Activated CD4-positive, alpha-beta T cell treated with anti-CD3 and anti-CD28 coated beads, Interleukin-2, amount 10 ng/mL, durations not matched to agents 24 days and 14 days (primary cell): ENCODE data around the gene PSMD12. TPM values are rescaled to one million over a fixed set of nuclear protein-coding genes. Genes with fewer than 3 reads are reported as not detected.
"Not testable (repeated sequence)": the region's sequence is repeated elsewhere in the genome, so short reads cannot be mapped to it uniquely, and the experiment has no call there.

Experiments
- DNase-seq: peaks from one replicate; pipeline ENCODE4 v3.0.0; 2022
- H3K27ac Mint-ChIP-seq: one replicate; pipeline ENCODE4 v1.8.0; 2022; ENCODE audit warnings: mild to moderate bottlenecking, mixed read lengths
- H3K27me3 Mint-ChIP-seq: one replicate; pipeline ENCODE4 v1.8.0; 2022; ENCODE audit warnings: mixed read lengths
- H3K36me3 Mint-ChIP-seq: one replicate; pipeline ENCODE4 v1.8.0; 2022; ENCODE audit warnings: low read depth, mild to moderate bottlenecking, mixed read lengths
- H3K4me1 Mint-ChIP-seq: one replicate; pipeline ENCODE4 v1.8.0; 2021; ENCODE audit warnings: mixed read lengths
- H3K4me3 Mint-ChIP-seq: one replicate; pipeline ENCODE4 v1.8.0; 2022; ENCODE audit warnings: mild to moderate bottlenecking, moderate library complexity, mixed read lengths
- H3K9me3 Mint-ChIP-seq: one replicate; pipeline ENCODE4 v1.8.0; 2021; ENCODE audit warnings: mixed read lengths
- intact Hi-C: fragments of 100-400 bp; cut with micrococcal nuclease; formaldehyde crosslinking; loops from one replicate; pipeline ENCODE4 v1.15.1; 2023
- total RNA-seq: library from RNA; stranded (reverse); gene quantifications from 2 replicates; pipeline ENCODE4 v1.2.3, GENCODE V29; 2022

The PSMD12 gene
- total RNA-seq, 1 donor from 2014 or later = 92.3 TPM

- Mint-ChIP-seq H3K9me3 (no peaks in the 10 kb centered on the region), H3K4me3 (peak overlapping the region; percentile 76), H3K36me3 (peaks cover 12% of the 10 kb centered on the region), H3K4me1 (peaks cover 43% of the 10 kb centered on the region), H3K27me3 (no peaks in the 10 kb centered on the region), H3K27ac (peak overlapping the region; percentile 70)
- DNase-seq = no peak
- intact Hi-C loops = loop anchor here (1.0 to 2.0 kb wide), 2 partner anchors 9 to 31 kb away; no protein-coding TSS in a partner anchor
Measured at GRCh38 chr17:67400193-67400592, 33.8 kb upstream of the PSMD12 start.

DNA sequence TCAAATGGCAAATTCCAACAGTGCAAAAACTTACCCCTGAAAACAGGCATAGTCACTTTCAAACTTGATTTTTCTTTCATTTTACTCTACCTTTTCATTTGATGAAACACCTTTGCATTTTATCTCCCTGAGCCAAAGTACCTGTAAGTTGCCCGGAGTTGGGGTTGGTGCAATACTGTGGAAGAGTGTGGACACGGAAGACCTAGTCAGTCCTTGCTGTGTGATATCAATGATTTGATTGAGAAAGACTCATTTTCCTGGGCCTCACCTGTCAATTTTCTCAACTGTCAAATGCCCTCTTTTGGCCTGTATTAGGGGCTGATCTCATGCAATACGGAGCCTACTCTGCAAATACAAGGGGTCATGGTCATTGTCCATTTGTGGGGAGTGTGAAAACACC lies 33.3 kb upstream of the PSMD12 start:
- H3K27ac Mint-ChIP-seq = peak overlapping the region; percentile 72
- peak overlapping the region; percentile 76 for H3K4me3 Mint-ChIP-seq
- no peaks in the 10 kb centered on the region for H3K9me3 Mint-ChIP-seq
- H3K36me3 Mint-ChIP-seq = peaks cover 12% of the 10 kb centered on the region
- DNase-seq = peak; percentile 62
- intact Hi-C loops = loop anchor here (1.0 to 2.0 kb wide), 2 partner anchors 8 to 31 kb away; no protein-coding TSS in a partner anchor
- no peaks in the 10 kb centered on the region for H3K27me3 Mint-ChIP-seq
- H3K4me1 Mint-ChIP-seq = peaks cover 43% of the 10 kb centered on the region

DNA sequence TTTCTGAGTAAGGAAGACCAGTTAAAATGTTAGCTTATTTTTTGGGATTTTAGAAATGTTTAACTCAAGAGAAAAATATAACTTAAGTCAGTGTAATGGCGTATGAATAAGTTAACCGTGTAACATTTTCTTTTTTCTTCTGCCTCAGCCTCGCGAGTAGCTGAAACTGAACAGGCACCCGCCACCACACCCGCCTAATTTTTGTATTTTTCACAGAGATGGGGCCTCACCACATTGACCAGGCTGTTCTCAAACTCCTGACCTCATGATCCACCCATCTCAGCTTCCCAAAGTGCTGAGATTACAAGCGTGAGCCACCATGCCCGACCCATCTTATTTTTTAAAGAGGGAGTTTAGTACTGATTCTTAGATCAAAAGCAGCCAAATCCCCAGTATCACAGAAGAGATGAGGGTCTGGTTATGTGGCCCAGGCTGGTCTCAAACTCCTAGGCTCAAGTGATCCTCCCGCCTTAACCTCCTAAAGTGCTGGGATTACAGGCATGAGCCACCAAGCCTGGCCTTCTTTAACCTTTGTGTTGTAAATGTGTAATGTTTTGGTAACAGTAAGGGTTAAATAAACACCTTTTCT lies 27.5 kb upstream of the PSMD12 start:
- Mint-ChIP-seq H3K27me3 (no peaks in the 10 kb centered on the region), H3K36me3 (peaks cover 23% of the 10 kb centered on the region), H3K9me3 (no peaks in the 10 kb centered on the region), H3K4me1 (peaks cover 42% of the 10 kb centered on the region), H3K4me3 (no peak overlapping the region), H3K27ac (no peak overlapping the region)
- intact Hi-C loops = no loop called here
- no peak for DNase-seq

GRCh38 chr17:67392111-67392510 lies 25.7 kb upstream of the PSMD12 start:
- no peaks in the 10 kb centered on the region for H3K27me3 Mint-ChIP-seq
- peak overlapping the region; percentile 73 for H3K27ac Mint-ChIP-seq
- peaks cover 40% of the 10 kb centered on the region for H3K4me1 Mint-ChIP-seq
- no peak for DNase-seq
- peaks cover 17% of the 10 kb centered on the region for H3K36me3 Mint-ChIP-seq
- peak overlapping the region; percentile 70 for H3K4me3 Mint-ChIP-seq
- intact Hi-C loops = no loop called here
- H3K9me3 Mint-ChIP-seq = no peaks in the 10 kb centered on the region

DNA sequence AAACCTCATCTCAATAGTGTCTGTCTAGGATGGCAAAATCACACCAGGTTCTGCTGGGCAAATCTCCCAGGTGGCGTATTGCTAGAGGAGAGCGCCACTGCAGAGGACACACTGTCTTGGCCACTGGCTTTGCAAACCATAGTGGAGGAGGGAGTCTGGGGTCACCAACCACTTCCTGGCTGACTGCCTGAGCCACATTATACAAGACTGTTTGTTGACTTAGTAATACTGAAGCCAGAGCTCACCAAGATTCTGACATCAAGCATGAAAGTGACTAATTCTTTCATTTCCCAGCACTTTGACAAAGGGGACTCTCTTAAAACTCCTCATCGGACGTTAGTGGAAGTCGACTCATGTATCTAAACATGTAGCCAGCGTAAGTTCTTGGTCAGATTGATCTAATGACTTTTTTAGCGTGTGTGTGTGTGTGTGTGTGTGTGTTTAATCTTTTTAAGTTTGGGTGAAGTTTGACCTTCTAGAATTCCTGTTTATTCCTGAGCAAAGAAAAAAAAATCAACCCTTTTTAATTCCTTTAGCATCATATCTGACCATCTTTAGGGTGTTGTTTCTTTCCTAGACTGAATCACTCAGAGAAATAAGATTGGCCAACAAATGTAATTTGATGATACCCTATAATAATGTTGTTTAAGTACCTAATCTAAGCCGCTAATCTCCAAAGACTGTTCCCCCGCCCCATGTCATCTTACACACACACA lies 24.4 kb upstream of the PSMD12 start:
- Mint-ChIP-seq H3K4me1 (peaks cover 46% of the 10 kb centered on the region), H3K36me3 (peaks cover 17% of the 10 kb centered on the region), H3K4me3 (peak overlapping the region; percentile 70), H3K27me3 (no peaks in the 10 kb centered on the region), H3K9me3 (no peaks in the 10 kb centered on the region), H3K27ac (peak overlapping the region; percentile 90)
- intact Hi-C loops = loop anchor here (1.0 to 2.0 kb wide), 6 partner anchors 9 to 62 kb away; no protein-coding TSS in a partner anchor
- DNase-seq = peak; percentile 92

DNA sequence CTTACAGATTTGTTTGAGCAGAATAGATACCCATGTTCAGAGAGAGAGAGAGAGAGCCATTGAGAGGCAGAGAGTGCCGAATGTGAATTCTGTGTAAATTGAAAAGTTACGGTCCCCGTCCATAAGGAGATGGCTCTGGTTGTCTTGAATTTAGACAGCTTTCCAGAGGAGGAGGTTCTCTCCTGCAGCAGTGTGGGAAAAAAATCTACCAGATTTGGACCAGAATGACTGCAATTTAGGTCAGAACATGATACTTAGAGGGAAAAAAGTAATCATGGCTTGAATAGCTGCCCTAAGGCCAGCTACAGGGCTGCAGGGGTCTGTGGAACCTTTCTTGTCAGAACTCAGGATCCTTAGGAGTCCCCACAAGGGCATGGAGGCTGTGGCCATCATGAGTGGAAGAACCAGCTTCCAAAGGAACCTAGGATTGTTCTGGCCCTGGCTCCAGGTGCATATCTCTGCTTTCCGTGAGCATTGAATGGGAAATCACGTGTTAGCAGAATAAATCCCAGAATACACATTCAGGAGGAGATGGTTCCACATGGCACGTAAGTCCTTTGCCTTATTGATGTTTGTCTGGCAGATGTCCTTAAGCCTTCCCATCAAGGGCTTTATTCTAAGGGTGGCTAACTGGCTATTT lies 23.7 kb upstream of the PSMD12 start:
- no peaks in the 10 kb centered on the region for H3K27me3 Mint-ChIP-seq
- no peak for DNase-seq
- H3K9me3 Mint-ChIP-seq = no peaks in the 10 kb centered on the region
- peak overlapping the region; percentile 70 for H3K4me3 Mint-ChIP-seq
- intact Hi-C loops = loop anchor here (1.0 to 2.0 kb wide), 5 partner anchors 11 to 63 kb away; no protein-coding TSS in a partner anchor
- H3K4me1 Mint-ChIP-seq = peaks cover 46% of the 10 kb centered on the region
- H3K36me3 Mint-ChIP-seq = peaks cover 20% of the 10 kb centered on the region
- H3K27ac Mint-ChIP-seq = peak overlapping the region; percentile 90

DNA sequence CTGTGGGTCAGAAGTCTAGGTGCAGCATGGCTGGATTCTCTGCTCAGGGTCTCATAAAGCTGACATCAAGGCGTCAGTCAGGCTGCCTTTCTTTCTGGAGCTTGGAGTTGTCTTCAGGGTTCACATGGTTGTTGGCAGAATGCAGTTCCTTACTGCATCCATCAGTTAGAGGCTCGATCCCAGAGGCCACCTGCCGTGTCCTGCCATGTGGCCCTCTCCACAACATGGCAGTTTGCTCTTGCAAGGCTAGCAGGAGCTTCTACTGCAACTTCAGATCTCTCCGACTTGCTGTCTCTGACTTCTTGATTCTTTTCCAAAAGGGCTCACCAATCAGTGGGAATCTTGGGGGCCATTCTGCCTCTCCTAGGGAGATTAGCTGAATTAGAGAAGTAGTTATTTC lies 22.6 kb upstream of the PSMD12 start:
- Mint-ChIP-seq H3K9me3 (no peaks in the 10 kb centered on the region), H3K4me1 (peaks cover 46% of the 10 kb centered on the region), H3K27me3 (no peaks in the 10 kb centered on the region), H3K36me3 (peaks cover 20% of the 10 kb centered on the region), H3K27ac (no peak overlapping the region), H3K4me3 (no peak overlapping the region)
- no peak for DNase-seq
- intact Hi-C loops = no loop called here

GRCh38 chr17:67388536-67388935 lies 22.2 kb upstream of the PSMD12 start:
- Mint-ChIP-seq H3K4me1 (peaks cover 46% of the 10 kb centered on the region), H3K36me3 (peaks cover 20% of the 10 kb centered on the region)
- H3K27me3 Mint-ChIP-seq, H3K27ac Mint-ChIP-seq, intact Hi-C loops, H3K4me3 Mint-ChIP-seq, H3K9me3 Mint-ChIP-seq, DNase-seq: not testable (repeated sequence)

DNA sequence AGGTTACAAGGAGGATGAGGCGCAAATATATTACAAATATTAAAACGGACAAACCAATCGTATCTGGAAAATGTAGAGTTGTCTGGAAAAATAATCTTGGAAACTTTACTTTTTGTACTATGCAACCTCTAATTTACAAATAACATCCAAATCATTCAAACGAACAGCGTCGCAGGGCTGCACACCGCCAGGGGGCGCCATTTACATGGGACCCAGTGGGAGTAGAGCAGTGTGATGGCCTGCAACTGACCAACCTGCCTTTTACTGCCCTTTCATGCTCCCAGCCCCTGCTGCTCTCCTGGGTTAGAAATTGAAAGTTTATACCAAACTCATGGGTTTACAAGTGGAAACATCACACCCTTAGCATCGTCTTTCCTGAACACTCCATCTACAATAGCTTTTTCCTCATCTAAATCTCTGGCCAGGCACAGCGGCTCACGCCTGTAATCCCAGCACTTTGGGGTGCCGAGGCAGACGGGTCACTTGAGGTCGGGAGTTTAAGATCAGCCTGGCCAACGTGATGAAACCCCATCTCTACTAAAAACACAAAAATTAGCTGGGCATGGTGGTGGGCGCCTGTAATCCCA lies 20.7 kb upstream of the PSMD12 start:
- Mint-ChIP-seq H3K4me3 (no peak overlapping the region), H3K36me3 (peaks cover 15% of the 10 kb centered on the region), H3K4me1 (peaks cover 42% of the 10 kb centered on the region), H3K9me3 (no peaks in the 10 kb centered on the region), H3K27me3 (no peaks in the 10 kb centered on the region), H3K27ac (peak overlapping the region; percentile 69)
- peak; percentile 90 for DNase-seq
- intact Hi-C loops = loop anchor here (1.0 kb wide), 1 partner anchor 88 kb away; no protein-coding TSS in a partner anchor

- H3K9me3 Mint-ChIP-seq = no peaks in the 10 kb centered on the region
- no peak overlapping the region for H3K27ac Mint-ChIP-seq
- H3K4me1 Mint-ChIP-seq = peaks cover 28% of the 10 kb centered on the region
- no peaks in the 10 kb centered on the region for H3K27me3 Mint-ChIP-seq
- no peak overlapping the region for H3K4me3 Mint-ChIP-seq
- peaks cover 8% of the 10 kb centered on the region for H3K36me3 Mint-ChIP-seq
- DNase-seq = no peak
- intact Hi-C loops = no loop called here
Measured at GRCh38 chr17:67385122-67385988, 19.0 kb upstream of the PSMD12 start.

GRCh38 chr17:67381929-67382257 lies 15.5 kb upstream of the PSMD12 start:
- Mint-ChIP-seq H3K36me3 (peaks cover 14% of the 10 kb centered on the region), H3K4me3 (no peak overlapping the region), H3K27me3 (no peaks in the 10 kb centered on the region), H3K9me3 (no peaks in the 10 kb centered on the region), H3K4me1 (peaks cover 16% of the 10 kb centered on the region), H3K27ac (no peak overlapping the region)
- intact Hi-C loops = no loop called here
- DNase-seq = no peak

GRCh38 chr17:67379251-67379630 lies 12.9 kb upstream of the PSMD12 start:
- DNase-seq = no peak
- peaks cover 11% of the 10 kb centered on the region for H3K36me3 Mint-ChIP-seq
- peaks cover 27% of the 10 kb centered on the region for H3K4me1 Mint-ChIP-seq
- no peaks in the 10 kb centered on the region for H3K9me3 Mint-ChIP-seq
- no peaks in the 10 kb centered on the region for H3K27me3 Mint-ChIP-seq
- peak overlapping the region; percentile 92 for H3K4me3 Mint-ChIP-seq
- H3K27ac Mint-ChIP-seq = peak overlapping the region; percentile 96
- intact Hi-C loops = loop anchor here (1.0 to 5.0 kb wide), 3 partner anchors 11 to 250 kb away; no protein-coding TSS in a partner anchor
